OCI-LY7 (cell line): ENCODE results near the gene LCT. TPM values are rescaled to one million over a fixed set of nuclear protein-coding genes. Genes with fewer than 3 reads are reported as not detected.

Experiments
- BruUV-seq: library from RNA; stranded (reverse); fragments of 400-500 nt; replicated peaks from 2 replicates; lab custom pipeline; 2021; lab: Mats Ljungman, UMichigan
- CTCF ChIA-PET: fragments of 300-600 bp; sonication (Branson Sonifier 250); formaldehyde crosslinking; loops from one replicate; lab custom pipeline; 2022; ENCODE audit warnings: antibody characterized with exemption; ENCODE audit not compliant: unreplicated experiment; lab: Charles Lee
- POLR2A ChIA-PET: fragments of 300-600 bp; sonication (Branson Sonifier 250); formaldehyde crosslinking; loops from one replicate; lab custom pipeline; 2022; ENCODE audit warnings: antibody characterized with exemption; lab: Charles Lee
- DNase-seq: peaks from one replicate; pipeline ENCODE4 v3.0.0-alpha.2; 2015; ENCODE audit warnings: low spot score
- H2AFZ ChIP-seq: fragments of 200-600 bp; sonication (generic), shearing (Covaris generic); 2 replicates; pipeline ENCODE4 v1.6.1; 2014; ENCODE audit warnings: mild to moderate bottlenecking, antibody characterized with exemption, low read length, moderate library complexity
- H3K27ac ChIP-seq: fragments of 200-600 bp; sonication (generic); 2 replicates; pipeline ENCODE4 v1.5.1; 2014; ENCODE audit warnings: mixed run types, low read depth, mild to moderate bottlenecking, moderate library complexity, low read length, inconsistent platforms; ENCODE audit not compliant: poor library complexity, severe bottlenecking
- H3K36me3 ChIP-seq: fragments of 200-600 bp; sonication (generic); 2 replicates; pipeline ENCODE4 v1.6.1; 2014; ENCODE audit warnings: mild to moderate bottlenecking, antibody characterized with exemption, low read length, moderate library complexity, mixed read lengths; ENCODE audit not compliant: insufficient read depth
- H3K4me1 ChIP-seq: fragments of 200-600 bp; sonication (generic); 2 replicates; pipeline ENCODE4 v1.5.1; 2014; ENCODE audit warnings: mild to moderate bottlenecking, low read length; ENCODE audit not compliant: insufficient read depth, poor library complexity, severe bottlenecking
- H3K4me2 ChIP-seq: fragments of 200-600 bp; sonication (generic); 2 replicates; pipeline ENCODE4 v1.6.1; 2014; ENCODE audit warnings: mild to moderate bottlenecking, low read length
- H3K4me3 ChIP-seq: fragments of 200-600 bp; sonication (generic); 2 replicates; pipeline ENCODE4 v1.5.1; 2014; ENCODE audit warnings: mild to moderate bottlenecking, low read depth, low read length; ENCODE audit not compliant: poor library complexity, severe bottlenecking
- H3K79me2 ChIP-seq: fragments of 200-600 bp; sonication (generic); 2 replicates; pipeline ENCODE4 v1.6.1; 2016; ENCODE audit warnings: low read depth, mild to moderate bottlenecking, low read length, moderate library complexity, mixed read lengths; ENCODE audit not compliant: insufficient read depth
- H3K9me2 ChIP-seq: fragments of 200-600 bp; sonication (generic); 2 replicates; pipeline ENCODE4 v1.6.1; 2016; ENCODE audit warnings: mild to moderate bottlenecking, low read length, mixed read lengths; ENCODE audit not compliant: insufficient read depth
- H3K9me3 ChIP-seq: fragments of 200-600 bp; sonication (generic); 2 replicates; pipeline ENCODE4 v1.6.1; 2014; ENCODE audit warnings: mild to moderate bottlenecking, mixed run types, low read length, mixed read lengths
- H4K20me1 ChIP-seq: fragments of 200-600 bp; sonication (generic); 2 replicates; pipeline ENCODE4 v1.6.1; 2014; ENCODE audit warnings: mild to moderate bottlenecking, antibody characterized with exemption, low read length, moderate library complexity, mixed read lengths; ENCODE audit not compliant: insufficient read depth
- CTCF ChIP-seq: fragments of 200-600 bp; sonication (generic); conservative IDR thresholded peaks from 2 replicates; pipeline ENCODE4 v1.5.1; 2014; ENCODE audit warnings: mild to moderate bottlenecking, antibody characterized with exemption, low read length, moderate library complexity, mixed read lengths
- EZH2phosphoT487 ChIP-seq: fragments of 200-600 bp; sonication (generic); IDR thresholded peaks from 2 replicates; pipeline ENCODE4 v1.6.1; 2018; ENCODE audit warnings: low read depth, borderline replicate concordance, mild to moderate bottlenecking, mixed run types, antibody characterized with exemption, low read length, moderate library complexity, mixed read lengths
- intact Hi-C: fragments of 100-400 bp; cut with micrococcal nuclease; formaldehyde crosslinking; loops from one replicate; pipeline ENCODE4 v1.10.0; 2022; ENCODE audit not compliant: unreplicated experiment
- total RNA-seq, 2 experiments: library from RNA; depleted of rRNA in 1 of 2; stranded (reverse); fragments of >200 nt in 1 of 2; shearing (Covaris generic) in 1 of 2; gene quantifications; 2 replicates each; pipeline ENCODE4 v1.2.3, GENCODE V29; 2014 to 2022

LCT gene
- total RNA-seq, 2 experiments from 2014 or later: 0.15 to 0.54 TPM

- Histone ChIP-seq H3K4me3 (no peak overlapping the region), H3K4me2 (no peak overlapping the region), H3K9me3 (0 out of 2 replicates have a peak, but pooled peaks cover 7% of the 10 kb centered on the region), H3K79me2 (no peaks in the 10 kb centered on the region), H4K20me1 (no peaks in the 10 kb centered on the region), H2AFZ (no peak overlapping the region), H3K9me2 (no peaks in the 10 kb centered on the region), H3K27ac (no peak overlapping the region), H3K4me1 (no peaks in the 10 kb centered on the region), H3K36me3 (no peaks in the 10 kb centered on the region)
- POLR2A ChIA-PET: interaction anchor here (0.7 kb wide), 1 partner anchor 11 kb away, joined by 3 read pairs; no protein-coding TSS in a partner anchor
- intact Hi-C loops: no loop called here
- TF ChIP-seq CTCF (no peak), EZH2phosphoT487 (no peak)
- DNase-seq: no peak
- CTCF ChIA-PET: no interaction called here
- BruUV-seq: no TSS peak
Observed at GRCh38 chr2:135822855-135823254, 14.1 kb downstream of the LCT start.

GRCh38 chr2:135821190-135821589, 15.8 kb downstream of the LCT start:
- intact Hi-C loops: no loop called here
- TF ChIP-seq CTCF: no peak
- TF ChIP-seq EZH2phosphoT487: no peak
- no TSS peak for BruUV-seq

GRCh38 chr2:135820003-135820618, 16.9 kb downstream of the LCT start:
- Histone ChIP-seq H3K9me3 (0 out of 2 replicates have a peak, but pooled peaks cover 7% of the 10 kb centered on the region), H3K4me1 (no peaks in the 10 kb centered on the region), H3K27ac (no peak overlapping the region), H4K20me1 (no peaks in the 10 kb centered on the region), H3K4me3 (no peak overlapping the region), H3K4me2 (no peak overlapping the region), H3K9me2 (no peaks in the 10 kb centered on the region), H3K36me3 (no peaks in the 10 kb centered on the region), H3K79me2 (no peaks in the 10 kb centered on the region), H2AFZ (no peak overlapping the region)
- TF ChIP-seq CTCF (no peak), EZH2phosphoT487 (no peak)
- CTCF ChIA-PET: no interaction called here
- POLR2A ChIA-PET: no interaction called here
- no peak for DNase-seq
- intact Hi-C loops: no loop called here
- no TSS peak for BruUV-seq

More at GRCh38 chr2:135821190-135821589, 15.8 kb downstream of the LCT start:
- no peak for DNase-seq
- CTCF ChIA-PET: no interaction called here
- Histone ChIP-seq H3K9me3 (0 out of 2 replicates have a peak, but pooled peaks cover 7% of the 10 kb centered on the region), H2AFZ (no peak overlapping the region), H3K9me2 (no peaks in the 10 kb centered on the region), H3K4me2 (no peak overlapping the region), H3K27ac (no peak overlapping the region), H3K79me2 (no peaks in the 10 kb centered on the region), H3K4me1 (no peaks in the 10 kb centered on the region), H3K4me3 (no peak overlapping the region), H3K36me3 (no peaks in the 10 kb centered on the region), H4K20me1 (no peaks in the 10 kb centered on the region)
- POLR2A ChIA-PET: interaction anchor here (0.7 kb wide), 1 partner anchor 38 kb away, joined by 5 read pairs; no protein-coding TSS in a partner anchor
